ENCODE measurements around the gene GALNT13.

Gene GALNT13

DNA sequence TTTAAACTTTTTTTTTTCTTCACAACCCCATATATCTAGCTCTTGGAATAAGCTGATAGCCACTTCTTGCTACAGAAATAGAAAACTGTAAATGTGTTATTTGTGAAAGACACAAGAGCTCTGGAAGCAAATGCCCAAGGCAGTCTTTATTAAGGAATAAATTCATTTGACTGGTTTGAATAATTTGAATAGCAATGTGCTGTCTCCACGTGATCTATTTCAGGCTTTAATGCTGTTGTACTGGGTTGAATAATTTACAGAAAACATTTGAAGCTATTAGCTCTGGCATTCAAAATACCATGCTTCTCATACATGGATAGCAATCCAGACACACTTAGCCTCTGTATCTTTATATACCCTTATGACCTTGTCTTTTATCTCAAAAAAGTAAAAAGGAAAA, 460.1 kb downstream of the GALNT13 start:
- DNase-seq = no peak

DNA sequence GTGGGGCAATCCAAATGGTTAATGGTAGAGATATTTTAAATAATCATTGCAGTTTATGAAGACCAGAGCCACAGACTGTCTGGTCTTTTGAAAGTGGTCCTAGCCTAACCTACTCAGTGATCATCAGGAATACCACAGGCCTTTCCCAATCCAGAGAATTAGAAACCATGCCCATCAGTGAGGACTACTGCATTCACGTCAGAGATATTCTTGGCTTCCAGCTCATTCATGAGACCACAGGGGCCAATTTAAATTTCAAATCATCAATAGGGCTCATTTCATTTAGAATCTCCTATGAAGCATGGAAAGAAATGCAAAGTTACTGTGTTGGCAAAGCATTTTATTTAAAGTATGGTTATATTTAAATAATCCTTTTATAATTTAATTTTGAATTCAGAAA, 464.5 kb downstream of the GALNT13 start:
- DNase-seq = no peak

DNA sequence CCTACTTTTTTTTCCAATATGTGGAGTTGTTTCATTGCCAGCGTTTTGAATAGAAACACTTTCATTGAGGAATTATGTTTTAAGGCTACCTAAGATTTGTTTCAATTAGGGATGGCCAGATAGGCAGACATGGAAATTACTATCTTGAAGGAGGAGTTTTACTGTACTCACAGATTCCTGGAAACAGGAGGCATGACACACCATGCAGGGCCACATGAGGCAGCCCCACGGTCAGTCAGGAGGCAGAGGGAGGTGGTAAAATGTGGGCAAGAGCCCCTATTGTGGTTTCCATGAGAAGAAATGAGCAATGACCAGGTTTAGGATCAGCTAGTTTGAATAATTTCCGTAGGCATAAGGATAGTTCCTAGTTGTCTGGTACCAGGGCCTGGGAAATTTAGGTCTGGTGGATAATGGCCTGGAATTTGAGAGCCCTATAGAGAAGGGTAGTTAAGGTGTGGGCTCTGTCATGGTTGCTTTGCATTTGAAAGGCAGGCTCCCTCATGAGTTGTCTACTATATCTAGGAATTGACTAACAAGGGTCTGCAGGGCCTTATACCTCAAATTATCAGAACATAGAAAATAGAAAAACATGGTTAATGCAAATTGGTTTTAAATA, 466.7 kb downstream of the GALNT13 start:
- no peak for DNase-seq

DNA sequence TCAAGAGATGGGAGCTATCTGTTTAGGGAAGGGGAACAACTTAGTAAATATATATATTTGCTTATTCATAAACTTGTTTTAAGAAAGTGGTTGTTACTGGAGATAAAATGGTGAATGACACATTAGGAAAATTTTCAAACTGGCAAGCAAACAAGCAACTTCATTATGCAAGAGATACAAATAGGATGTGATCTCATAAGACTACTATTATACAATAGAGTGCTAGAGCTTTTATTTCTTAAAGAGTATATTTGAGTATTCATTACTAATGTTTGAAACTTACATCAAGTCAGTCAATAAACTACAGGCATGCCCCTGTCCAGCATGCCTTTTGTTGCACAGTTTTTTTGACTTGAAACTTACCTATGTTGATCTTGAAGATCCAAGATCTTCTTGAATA, 471.6 kb downstream of the GALNT13 start:
- DNase-seq = no peak

DNA sequence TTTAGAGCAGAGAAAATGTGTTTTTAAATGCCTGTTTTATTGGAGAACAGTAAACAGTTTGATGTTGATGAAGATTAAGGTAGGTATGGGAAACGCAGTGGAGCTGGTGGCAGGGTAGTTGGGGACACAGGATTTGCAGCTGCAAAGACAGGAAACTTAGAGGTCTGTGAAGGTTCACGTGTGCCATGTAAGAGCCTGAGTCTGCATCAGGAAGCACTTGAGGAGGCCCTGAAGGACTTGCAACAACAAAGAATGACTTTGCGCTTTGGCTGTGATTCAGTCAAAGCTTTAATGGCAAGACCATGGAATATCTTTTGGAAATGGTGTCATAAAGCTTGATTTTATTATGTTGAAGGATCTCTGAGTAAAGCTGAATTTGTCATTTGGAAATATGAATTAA, 479.2 kb downstream of the GALNT13 start:
- DNase-seq = no peak

DNA sequence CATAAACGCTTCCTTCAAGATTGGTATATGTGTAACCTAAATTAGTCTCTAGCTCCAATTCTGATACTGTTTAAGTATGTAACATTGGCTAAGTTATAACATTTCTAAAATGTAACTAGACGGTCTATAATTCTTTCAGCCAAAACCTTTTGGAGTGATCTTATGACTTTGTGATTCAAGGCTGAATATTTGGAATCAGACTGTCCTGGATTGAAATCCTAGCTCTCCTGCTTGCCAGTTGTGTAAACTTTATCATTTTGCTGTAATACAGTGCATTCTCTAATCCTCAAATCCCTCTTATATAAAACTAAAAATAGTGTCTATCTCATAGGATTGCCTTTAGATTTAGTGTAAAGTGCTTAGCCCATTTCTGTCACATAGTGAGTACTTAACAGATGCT, 489.6 kb downstream of the GALNT13 start:
- DNase-seq = no peak

DNA sequence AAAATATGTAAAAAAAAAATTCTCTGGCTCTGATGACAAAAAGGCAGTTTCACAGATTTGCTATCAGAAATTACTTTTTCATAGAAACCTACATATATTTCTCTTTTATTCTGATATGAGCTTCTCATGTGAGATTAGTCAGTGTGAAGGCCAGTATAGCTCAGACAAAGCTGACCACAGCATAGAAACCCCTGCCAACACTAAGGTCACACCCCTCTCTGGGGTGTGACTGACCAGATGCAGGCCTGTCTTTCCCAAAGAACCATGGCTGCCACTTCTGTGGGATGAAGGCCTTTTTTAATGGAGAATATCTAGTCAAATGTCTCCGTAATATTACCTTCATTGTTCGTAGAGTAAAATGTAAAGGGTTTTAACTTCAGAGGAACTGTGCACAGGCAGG, 496.4 kb downstream of the GALNT13 start:
- no peak for DNase-seq

DNA sequence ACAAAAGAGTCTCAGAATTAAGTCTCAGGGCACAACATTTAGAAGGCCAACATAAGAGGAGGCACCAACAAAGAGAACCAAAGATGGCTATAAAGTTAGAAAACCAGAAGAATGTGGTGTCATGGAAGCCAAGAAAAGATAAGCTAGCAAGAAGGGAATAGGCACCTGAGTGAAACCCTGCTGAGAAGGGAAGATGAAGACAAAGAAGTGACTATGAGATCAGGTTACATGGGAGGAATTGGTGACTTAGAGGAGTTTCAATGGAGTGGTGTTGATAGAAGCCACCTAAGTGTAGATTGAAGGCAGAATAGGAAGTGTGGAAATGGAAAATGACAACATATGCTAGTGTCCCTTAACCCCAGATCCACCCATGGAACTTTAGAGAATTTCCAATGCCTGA, 499.2 kb downstream of the GALNT13 start:
- DNase-seq = no peak

DNA sequence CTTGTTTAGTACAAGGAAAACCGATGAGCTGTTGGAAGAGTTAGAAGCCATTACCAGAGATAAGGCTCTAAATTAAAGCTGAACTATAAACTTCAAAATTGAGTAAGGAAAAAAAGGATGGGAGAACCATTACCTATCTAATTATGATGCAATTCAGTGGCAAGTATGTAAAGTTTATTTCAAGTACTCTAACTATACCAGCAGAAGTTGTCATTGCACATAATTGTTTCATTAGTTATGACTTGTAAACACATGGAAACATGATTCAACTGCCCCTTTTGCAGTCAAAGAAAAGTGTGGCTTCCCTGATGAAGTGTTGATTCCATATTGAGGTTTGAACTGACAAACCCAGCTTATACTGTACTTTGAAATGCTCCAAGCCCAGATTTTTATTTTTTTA, 502.7 kb downstream of the GALNT13 start:
- DNase-seq = no peak

DNA sequence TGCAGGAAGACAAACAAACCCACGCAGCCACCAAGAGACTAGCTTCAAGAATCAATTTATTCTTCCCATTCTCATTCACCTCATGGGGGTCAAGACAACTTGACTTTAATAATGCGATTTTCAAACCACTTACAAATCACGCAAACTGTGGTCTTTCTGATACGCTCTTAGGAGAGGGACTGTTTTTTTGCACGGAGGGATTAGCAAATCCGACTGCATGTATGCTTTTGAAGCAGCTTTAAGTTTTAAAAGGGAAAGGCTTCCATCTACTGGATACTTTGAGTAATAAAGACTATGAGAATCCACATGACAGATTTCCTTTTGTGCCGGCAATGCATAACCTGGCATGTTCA, 503.8 kb downstream of the GALNT13 start:
- DNase-seq = no peak

DNA sequence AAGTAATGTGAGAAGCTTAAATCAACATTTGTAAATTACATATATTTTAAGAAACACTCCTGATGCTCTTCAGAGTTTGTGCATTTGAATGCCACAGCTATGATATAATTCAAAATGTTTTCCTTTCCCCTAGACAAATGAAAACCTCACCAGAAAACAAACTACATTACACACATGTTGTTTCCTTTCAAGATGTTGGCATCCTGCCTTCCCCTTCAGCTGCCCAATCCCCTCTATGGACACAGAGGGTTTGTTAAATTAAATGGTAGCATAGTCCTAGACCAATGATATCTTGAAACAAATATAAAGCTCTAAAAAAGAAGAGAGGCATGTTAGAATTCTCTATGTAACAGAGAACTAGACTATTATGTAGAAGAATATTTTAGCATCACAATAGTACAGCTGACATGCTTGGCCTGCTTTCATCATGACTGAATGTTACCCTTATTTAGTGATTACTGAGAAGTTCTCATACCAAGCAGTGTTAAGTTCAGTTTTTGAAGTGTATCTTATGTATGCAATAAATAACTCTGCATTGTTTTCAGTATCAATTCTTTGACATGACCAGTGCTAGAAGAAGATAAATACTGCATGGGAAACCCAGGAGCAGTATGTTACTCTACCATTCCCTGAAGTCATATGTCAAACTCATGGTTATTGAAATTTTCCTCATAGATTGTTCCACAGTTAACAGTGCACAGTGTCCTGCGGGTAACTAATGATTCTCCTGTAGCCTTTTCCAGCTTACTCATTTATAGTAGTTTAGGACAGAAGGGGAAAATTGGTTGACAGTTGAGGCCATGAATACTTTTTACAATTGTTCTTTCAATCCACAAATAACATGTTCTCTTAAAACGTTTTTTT, 510.4 kb downstream of the GALNT13 start:
- no peak for DNase-seq

DNA sequence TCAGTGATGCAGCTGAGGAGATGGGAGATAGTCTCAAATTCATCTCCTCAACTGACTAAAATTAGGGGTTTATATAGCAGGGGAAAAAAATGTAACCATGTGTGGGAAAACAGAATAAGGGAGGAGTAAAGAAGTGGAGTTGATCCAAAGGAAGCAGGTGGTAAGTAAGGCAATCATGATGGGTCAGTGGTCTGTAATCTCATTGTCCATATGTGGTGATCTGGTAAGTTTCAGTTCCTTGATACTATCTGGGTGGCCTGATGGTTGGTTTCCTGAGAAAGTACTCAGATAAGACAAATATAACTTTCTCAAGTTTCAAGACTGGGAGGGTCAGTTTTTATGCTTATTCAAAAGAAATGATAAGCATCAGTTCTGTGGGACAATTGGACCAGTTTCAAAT, 514.5 kb downstream of the GALNT13 start:
- DNase-seq = no peak

DNA sequence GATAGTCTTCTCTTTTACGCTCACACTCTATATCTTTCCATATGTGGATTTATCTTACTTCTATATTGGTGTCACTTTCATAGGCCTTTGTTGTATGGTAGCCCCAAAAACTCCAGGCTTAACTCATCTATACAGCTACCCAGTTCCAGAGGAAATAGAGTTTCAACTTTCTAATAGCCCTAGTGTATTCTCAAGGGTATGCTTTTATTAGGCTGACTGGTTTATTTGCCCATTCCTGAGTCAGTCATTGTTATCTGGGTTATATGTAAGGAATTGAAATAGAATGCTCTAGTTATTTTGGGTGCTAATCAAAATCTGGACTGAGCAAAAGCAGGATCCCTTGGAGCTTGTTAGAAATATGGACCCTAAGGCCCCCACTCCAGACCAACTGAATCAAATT, 519.3 kb downstream of the GALNT13 start:
- DNase-seq = no peak

DNA sequence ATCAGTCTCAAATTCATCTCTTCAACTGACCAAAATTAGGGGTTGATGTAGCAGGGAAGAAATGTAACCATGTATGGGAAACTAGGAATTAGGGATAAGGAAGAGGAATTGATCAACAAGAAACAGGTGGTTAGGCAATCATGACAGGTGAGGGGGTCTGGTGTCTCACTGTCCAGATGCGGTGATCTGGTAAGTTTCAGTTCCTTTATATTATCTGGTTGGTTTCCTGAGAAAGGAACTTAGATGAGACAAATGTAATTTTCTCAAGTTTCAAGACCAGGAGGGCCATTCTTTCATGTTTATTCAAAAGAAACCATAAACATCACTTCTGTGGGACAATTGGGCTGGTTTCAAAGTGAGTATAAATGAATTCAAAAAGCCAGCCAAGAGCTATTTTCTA, 520.5 kb downstream of the GALNT13 start:
- no peak for DNase-seq

DNA sequence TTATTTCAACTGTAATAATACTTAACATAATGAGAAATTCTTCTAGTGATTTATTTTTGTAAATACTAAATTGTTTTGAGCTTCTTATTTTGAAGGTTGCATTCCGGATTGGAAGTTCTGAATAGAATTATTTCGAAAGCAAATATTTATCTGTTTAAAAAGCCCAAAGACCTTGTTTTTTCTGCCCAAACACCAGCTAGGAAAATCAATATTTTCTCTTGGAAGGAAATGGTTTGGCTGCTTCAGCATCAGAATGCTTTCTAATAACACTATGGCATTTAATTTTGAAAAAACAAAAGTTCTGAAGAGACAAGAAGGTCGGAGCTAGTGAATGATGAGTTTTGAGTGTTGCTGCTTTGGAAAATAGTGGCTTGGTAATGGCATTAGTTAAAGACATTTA, 522.9 kb downstream of the GALNT13 start:
- no peak for DNase-seq

DNA sequence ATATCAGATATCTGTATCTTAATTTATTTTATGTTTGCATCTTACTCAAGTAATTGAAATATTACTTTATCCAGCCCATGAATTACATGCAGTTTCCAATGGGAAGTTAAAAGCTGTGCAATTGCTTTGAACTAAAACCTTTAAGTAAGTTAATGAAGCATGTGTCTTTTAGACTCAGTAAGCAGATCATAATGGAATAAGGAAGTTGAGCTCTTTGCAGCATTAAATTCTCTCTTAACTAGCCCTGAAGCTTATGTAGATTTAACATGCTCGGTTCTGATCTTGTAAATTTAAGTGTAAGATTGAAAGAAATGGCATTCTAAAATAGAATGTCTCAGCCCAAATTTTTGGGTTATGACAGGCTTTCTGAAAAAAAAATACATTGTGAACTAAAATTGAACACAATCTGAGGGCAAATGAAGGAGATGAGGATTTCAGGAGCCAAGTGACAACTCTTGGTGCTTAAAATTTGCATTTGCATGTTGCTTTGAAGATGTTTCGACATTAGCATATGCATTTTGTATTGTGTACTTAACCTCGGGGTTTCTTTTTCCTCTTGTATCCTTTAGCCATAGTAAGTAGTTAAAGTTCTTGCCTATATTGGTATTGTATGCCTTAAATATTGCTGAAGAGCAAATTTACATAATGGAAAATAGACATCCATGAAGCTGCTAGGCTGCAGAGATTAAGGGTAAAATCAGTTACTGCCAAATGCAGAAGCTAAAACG, 529.0 kb downstream of the GALNT13 start:
- DNase-seq = no peak

DNA sequence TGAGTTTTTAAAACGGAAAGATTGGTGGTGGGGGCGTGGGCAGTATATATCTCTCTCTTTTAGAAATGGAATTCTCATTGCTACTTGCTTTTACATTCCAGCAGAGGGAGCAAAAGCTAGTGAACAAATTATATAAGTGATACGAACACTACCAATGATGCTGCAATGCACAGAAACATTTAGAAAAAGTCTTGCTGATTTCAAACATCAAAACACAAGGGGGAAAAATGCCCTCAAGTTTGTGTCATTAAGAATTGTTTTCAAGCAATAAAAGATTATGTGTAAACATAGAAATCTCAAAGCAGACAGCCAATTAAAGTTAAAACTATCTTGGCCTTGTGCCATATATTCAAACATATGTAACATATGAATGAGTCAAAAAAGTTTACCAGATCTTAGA, 530.5 kb downstream of the GALNT13 start:
- no peak for DNase-seq

DNA sequence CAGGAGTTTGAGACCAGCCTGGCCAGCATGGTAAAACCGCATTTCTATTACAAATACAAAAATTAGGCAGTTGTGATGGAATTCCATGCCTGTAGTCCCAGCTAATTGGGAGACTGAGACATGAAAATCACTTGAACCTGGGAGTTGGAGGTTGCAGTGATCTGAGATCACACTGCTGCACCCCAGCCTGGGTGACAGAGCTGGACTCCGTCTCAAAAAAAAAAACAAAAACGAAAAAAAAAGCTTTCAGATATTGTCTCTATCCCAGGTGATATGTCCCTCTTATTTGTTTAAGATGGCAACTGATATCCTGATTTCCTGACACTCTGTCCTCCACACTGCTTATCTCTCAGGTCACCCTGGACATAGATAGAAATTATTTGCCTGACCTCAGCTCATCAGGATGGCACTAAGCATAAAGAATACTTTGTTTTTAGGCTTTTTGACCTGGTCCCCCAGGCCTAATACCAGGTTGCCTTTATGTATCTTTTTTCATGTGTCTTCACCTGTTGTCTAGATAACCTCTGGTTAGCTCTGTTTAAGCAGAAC, 531.6 kb downstream of the GALNT13 start:
- no peak for DNase-seq

DNA sequence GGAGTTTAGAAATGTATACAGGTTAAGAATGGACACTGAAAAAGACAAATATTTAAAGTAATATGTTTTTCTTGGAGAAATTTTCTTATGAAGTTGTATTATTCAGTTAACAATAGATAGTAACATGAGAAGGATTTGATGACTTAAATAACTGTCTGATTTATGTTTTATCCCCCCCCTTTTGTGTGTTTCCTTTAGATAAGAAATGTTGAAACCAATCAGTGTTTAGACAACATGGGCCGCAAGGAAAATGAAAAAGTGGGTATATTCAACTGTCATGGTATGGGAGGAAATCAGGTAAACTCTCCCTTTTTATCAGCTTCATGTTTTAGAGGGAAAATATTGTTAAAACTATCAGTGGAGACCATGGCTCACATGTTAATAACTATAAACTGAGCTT, 537.1 kb downstream of the GALNT13 start:
- DNase-seq = no peak

DNA sequence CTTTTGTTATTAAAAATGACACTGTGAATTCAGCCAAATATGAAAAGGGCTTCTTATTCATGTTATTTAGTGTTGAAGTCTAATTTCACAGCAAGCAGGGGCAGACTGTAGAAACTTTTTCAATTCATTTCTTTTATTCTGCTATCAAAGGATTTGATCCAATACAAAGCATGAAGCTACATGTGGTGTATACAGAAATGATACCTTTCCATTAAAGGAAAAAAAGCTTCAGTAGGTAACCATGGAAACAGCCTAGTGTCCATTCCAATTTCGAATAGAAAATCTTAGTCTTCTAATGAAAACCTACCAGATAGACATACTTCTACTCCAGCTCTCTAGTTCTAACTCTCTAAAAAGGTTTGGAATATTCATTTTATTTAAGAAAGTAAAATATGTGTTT, 550.5 kb downstream of the GALNT13 start:
- no peak for DNase-seq

DNA sequence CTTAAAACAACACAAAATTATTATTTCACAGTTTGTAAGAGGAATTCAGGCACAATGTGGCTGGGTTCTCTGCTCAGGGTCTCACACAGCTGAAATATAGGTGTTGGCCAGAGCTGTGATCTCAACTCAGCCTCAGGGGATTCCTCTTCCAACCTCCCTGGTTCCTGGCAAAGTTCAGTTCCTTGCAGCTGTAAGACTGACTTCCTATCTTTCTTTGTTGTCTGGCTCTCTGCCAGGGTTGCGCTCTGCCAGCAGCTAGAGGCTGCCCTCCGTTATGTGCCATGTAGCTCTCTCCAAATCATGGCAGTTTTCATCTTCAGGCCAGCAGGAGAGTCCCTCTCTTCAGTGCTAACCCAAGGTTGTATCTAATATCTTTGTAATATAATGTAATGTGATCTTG, 554.3 kb downstream of the GALNT13 start:
- no peak for DNase-seq

DNA sequence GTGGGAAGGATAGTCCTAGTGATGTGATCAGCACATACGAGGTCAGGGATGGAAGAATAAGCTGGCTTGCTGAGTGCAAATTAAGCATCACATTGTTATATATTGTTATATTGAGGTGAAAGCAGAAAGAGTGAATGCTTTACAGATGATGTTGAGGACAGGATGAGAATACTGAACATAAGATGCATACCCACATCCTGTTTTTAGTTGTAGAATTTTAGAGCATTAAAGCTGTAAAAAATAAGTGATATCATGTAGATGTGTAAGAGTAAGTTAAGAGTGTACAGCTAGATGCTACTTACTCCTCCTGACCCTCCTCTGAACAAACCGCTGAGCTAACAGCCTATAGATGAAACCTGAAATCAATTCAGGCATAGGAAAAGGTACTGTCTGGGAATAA, 555.7 kb downstream of the GALNT13 start:
- no peak for DNase-seq

DNA sequence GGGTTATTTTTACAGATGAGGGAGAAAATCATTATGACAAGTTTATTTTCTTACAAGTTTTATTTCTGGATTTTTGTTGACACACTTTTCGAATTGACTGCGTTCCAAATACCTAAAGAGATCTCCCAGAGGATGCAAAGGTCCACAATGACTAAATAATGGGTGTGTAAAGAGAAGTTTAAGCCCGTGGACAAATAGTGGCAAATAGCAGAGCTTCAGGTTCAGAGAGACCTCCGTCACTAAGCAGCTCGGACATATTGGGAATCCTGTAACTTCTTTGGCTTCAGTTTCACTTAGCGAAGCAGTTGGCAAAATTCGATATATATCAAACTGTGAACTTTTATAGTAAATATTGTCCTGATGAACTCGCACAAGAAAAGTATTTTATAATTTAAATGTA, 556.3 kb downstream of the GALNT13 start:
- DNase-seq = no peak

DNA sequence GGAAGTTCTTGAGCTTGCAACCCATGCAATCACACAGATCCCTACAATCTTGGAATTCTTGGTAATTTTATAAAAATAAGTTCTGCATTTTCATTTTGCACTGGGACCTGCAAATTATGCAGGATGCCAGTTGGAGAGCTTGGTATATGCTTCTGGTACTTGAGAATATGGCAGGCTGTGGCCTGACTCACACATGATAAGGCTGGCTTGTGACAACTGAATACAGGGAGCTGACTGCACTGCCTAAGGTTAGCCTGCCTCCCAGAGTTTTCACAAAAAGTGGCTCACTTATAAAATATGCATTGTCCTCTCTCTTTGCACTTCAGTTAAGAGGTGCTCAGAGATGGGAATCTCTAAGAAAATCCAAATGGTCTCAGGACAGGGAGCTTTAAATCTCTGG, 561.3 kb downstream of the GALNT13 start:
- no peak for DNase-seq

Measured in activated CD4-positive, alpha-beta T cell treated with anti-CD3 and anti-CD28 coated beads, Interleukin-2, amount 50 U/mL, for 4 hours (primary cell).